IPS-20b (cell line): Measurements from ENCODE around the gene ARHGAP18.
"Not testable (repeated sequence)": the region's sequence is repeated elsewhere in the genome, so short reads cannot be mapped to it uniquely, and the experiment has no call there.

Source experiments
- H3K27ac ChIP-seq: one replicate; pipeline ENCODE4 v1.5.1; 2013; ENCODE audit warnings: low read length
- H3K27me3 ChIP-seq: 2 replicates; pipeline ENCODE4 v1.6.1; 2013; ENCODE audit warnings: mild to moderate bottlenecking, low read length, inconsistent platforms; ENCODE audit not compliant: insufficient read depth
- H3K36me3 ChIP-seq: 2 replicates; pipeline ENCODE4 v1.6.1; 2013; ENCODE audit warnings: low read depth, mild to moderate bottlenecking, inconsistent platforms, low read length, moderate library complexity; ENCODE audit not compliant: insufficient read depth
- H3K4me1 ChIP-seq: 2 replicates; pipeline ENCODE4 v1.6.1; 2013; ENCODE audit warnings: mild to moderate bottlenecking, control low read depth, inconsistent platforms, low read length, moderate library complexity; ENCODE audit not compliant: insufficient read depth
- H3K4me3 ChIP-seq: 2 replicates; pipeline ENCODE4 v1.5.1; 2013; ENCODE audit warnings: mild to moderate bottlenecking, low read length, inconsistent platforms
- H3K9ac ChIP-seq: 2 replicates; pipeline ENCODE4 v1.6.1; 2013; ENCODE audit warnings: low read depth, mild to moderate bottlenecking, inconsistent platforms, low read length, moderate library complexity
- H3K9me3 ChIP-seq: 2 replicates; pipeline ENCODE4 v1.6.1; 2013; ENCODE audit warnings: mild to moderate bottlenecking, low read depth, low read length, inconsistent platforms; ENCODE audit not compliant: insufficient read depth

ARHGAP18 gene

GRCh38 chr6:129583866-129584265 lies 126.1 kb downstream of the ARHGAP18 start:
- Histone ChIP-seq H3K27me3 (no peaks in the 10 kb centered on the region), H3K9me3 (no peaks in the 10 kb centered on the region), H3K4me1 (no peaks in the 10 kb centered on the region), H3K27ac (no peak overlapping the region), H3K4me3 (no peak overlapping the region), H3K36me3 (no peaks in the 10 kb centered on the region), H3K9ac (no peak overlapping the region)

GRCh38 chr6:129578315-129578714 lies 131.7 kb downstream of the ARHGAP18 start:
- Histone ChIP-seq H3K36me3 (no peaks in the 10 kb centered on the region), H3K4me1 (no peaks in the 10 kb centered on the region), H3K9me3 (no peaks in the 10 kb centered on the region), H3K27me3 (no peaks in the 10 kb centered on the region), H3K27ac (no peak overlapping the region), H3K4me3 (no peak overlapping the region), H3K9ac (no peak overlapping the region)

- Histone ChIP-seq H3K27ac (no peak overlapping the region), H3K4me1 (no peaks in the 10 kb centered on the region), H3K27me3 (no peaks in the 10 kb centered on the region), H3K9ac (no peak overlapping the region), H3K36me3 (no peaks in the 10 kb centered on the region), H3K4me3 (no peak overlapping the region), H3K9me3 (no peaks in the 10 kb centered on the region)
These were observed 132.3 kb downstream of the ARHGAP18 start for GRCh38 chr6:129577691-129578090.

DNA sequence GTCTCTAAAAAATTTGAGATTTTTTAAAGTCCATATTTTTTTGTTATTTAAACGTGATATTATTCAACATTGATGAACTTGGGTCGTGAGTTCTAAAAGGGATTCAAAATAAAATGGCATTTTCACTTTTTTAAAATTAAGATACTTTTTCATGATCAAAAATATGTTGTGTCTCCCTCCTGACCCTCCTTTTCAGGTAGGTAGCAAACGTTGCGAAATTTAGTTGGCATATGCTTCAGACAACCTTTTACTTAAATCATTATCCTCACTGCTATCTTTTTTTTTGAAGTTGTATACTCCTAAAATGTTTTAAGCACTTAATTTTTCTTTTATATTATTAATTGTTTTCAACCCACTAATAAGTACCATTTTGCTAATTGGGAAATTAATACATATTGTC lies 133.5 kb downstream of the ARHGAP18 start:
- Histone ChIP-seq H3K9ac (no peak overlapping the region), H3K4me3 (no peak overlapping the region), H3K9me3 (no peaks in the 10 kb centered on the region), H3K27me3 (no peaks in the 10 kb centered on the region), H3K27ac (no peak overlapping the region), H3K4me1 (no peaks in the 10 kb centered on the region), H3K36me3 (no peaks in the 10 kb centered on the region)

GRCh38 chr6:129575378-129576118 lies 134.4 kb downstream of the ARHGAP18 start:
- no peaks in the 10 kb centered on the region for H3K36me3 ChIP-seq
- H3K4me3 ChIP-seq, result no peak overlapping the region
- H3K9ac ChIP-seq, result no peak overlapping the region
- H3K4me1 ChIP-seq, result no peaks in the 10 kb centered on the region
- H3K9me3 ChIP-seq, result no peaks in the 10 kb centered on the region
- no peak overlapping the region for H3K27ac ChIP-seq
- no peaks in the 10 kb centered on the region for H3K27me3 ChIP-seq

GRCh38 chr6:129574605-129575004 lies 135.4 kb downstream of the ARHGAP18 start:
- H3K4me1 ChIP-seq, H3K27me3 ChIP-seq, H3K27ac ChIP-seq, H3K4me3 ChIP-seq, H3K9me3 ChIP-seq, H3K36me3 ChIP-seq, H3K9ac ChIP-seq: not testable (repeated sequence)

GRCh38 chr6:129570929-129571328 lies 139.0 kb downstream of the ARHGAP18 start:
- H3K4me3 ChIP-seq, H3K27me3 ChIP-seq, H3K27ac ChIP-seq, H3K9ac ChIP-seq, H3K9me3 ChIP-seq, H3K36me3 ChIP-seq, H3K4me1 ChIP-seq: not testable (repeated sequence)

- Histone ChIP-seq H3K4me1 (no peaks in the 10 kb centered on the region), H3K27ac (no peak overlapping the region), H3K9ac (no peak overlapping the region), H3K27me3 (no peaks in the 10 kb centered on the region), H3K4me3 (no peak overlapping the region), H3K9me3 (no peaks in the 10 kb centered on the region), H3K36me3 (no peaks in the 10 kb centered on the region)
These were observed 142.0 kb downstream of the ARHGAP18 start for GRCh38 chr6:129568015-129568414.

- Histone ChIP-seq H3K27me3 (no peaks in the 10 kb centered on the region), H3K27ac (no peak overlapping the region), H3K9ac (no peak overlapping the region), H3K9me3 (no peaks in the 10 kb centered on the region), H3K36me3 (no peaks in the 10 kb centered on the region), H3K4me3 (no peak overlapping the region), H3K4me1 (no peaks in the 10 kb centered on the region)
These were observed 142.6 kb downstream of the ARHGAP18 start for GRCh38 chr6:129567374-129567773.

DNA sequence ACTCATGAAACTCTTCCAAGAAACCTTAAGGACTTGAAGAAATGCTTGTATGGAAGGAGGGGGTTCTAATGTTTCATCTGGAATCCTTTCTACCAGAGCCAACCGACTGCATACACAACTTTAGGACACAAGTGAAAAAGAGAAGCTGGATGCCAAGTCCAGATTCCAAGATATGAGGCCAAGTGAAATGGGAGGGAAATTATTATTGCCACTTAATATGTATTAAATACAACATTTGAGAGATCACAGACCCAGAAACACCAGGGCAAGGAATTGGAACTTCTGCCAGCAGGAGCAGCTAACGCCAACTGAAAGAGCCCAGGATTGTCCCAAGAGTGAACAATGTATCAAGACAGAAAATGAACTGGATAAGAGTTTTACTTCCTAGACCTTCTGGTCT lies 144.2 kb downstream of the ARHGAP18 start:
- H3K9ac ChIP-seq, result no peak overlapping the region
- no peaks in the 10 kb centered on the region for H3K9me3 ChIP-seq
- H3K27me3 ChIP-seq, result no peaks in the 10 kb centered on the region
- H3K36me3 ChIP-seq, result no peaks in the 10 kb centered on the region
- no peak overlapping the region for H3K27ac ChIP-seq
- H3K4me3 ChIP-seq, result no peak overlapping the region
- H3K4me1 ChIP-seq, result no peaks in the 10 kb centered on the region

GRCh38 chr6:129565366-129565765 lies 144.6 kb downstream of the ARHGAP18 start:
- H3K4me3 ChIP-seq, result no peak overlapping the region

GRCh38 chr6:129558248-129558647 lies 151.7 kb downstream of the ARHGAP18 start:
- no peaks in the 10 kb centered on the region for H3K36me3 ChIP-seq
- no peak overlapping the region for H3K4me3 ChIP-seq
- no peaks in the 10 kb centered on the region for H3K9me3 ChIP-seq
- no peaks in the 10 kb centered on the region for H3K27me3 ChIP-seq
- H3K27ac ChIP-seq, result no peak overlapping the region
- no peak overlapping the region for H3K9ac ChIP-seq
- H3K4me1 ChIP-seq, result no peaks in the 10 kb centered on the region

More at GRCh38 chr6:129565366-129565765, 144.6 kb downstream of the ARHGAP18 start:
- no peaks in the 10 kb centered on the region for H3K4me1 ChIP-seq
- H3K27me3 ChIP-seq, result no peaks in the 10 kb centered on the region
- no peak overlapping the region; the same call in 1 of the 2 replicates for H3K9ac ChIP-seq
- no peaks in the 10 kb centered on the region for H3K36me3 ChIP-seq
- H3K9me3 ChIP-seq, result no peaks in the 10 kb centered on the region
- no peak overlapping the region for H3K27ac ChIP-seq
